Activated CD8-positive, alpha-beta memory T cell treated with anti-CD3 and anti-CD28 coated beads for 4 hours (primary cell): ENCODE data around the gene GRM1.

Experiments used
- DNase-seq, 2 donors: peaks; one replicate each; pipeline ENCODE4 v3.0.0-alpha.2; 2020; ENCODE audit warnings: low read depth in 2 of 2

Gene GRM1

GRCh38 chr6:146456886-146457285 is 428.0 kb downstream of the GRM1 start:
- DNase-seq: no peak

GRCh38 chr6:146460941-146461340 is 432.1 kb downstream of the GRM1 start:
- DNase-seq: no peak

DNA sequence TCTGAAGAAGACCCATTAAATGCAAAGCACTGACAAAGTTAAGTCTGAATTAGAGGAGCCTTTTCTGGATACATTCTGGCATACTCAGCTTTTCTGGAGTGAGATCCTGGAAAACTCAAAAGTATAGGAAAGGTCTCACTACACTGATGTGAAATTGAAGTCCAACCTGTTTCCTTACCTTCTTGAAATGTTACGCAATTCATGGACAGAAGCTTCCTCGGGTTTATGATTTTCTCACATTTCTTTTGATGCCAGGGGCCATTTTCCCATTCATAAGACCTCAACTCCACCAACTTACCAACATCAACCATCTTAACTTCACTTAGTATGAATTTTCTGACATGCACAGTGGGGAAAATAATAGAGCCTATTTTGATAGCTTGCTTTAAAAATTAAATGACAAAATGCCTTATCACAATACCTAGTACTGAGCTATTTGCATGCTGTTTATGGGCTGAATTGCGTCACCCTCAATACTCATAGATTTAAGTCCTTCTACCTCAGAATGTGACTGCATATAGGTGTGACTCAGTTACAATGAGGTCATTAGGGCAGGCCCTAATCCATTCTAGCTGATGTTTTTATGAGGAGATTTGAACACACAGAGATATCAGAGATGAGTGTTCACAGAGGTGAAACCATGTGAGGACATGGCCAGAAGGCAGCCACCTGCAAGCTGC is 441.4 kb downstream of the GRM1 start:
- no peak for DNase-seq

- no peak for DNase-seq
Observed at GRCh38 chr6:146472918-146473317, 444.1 kb downstream of the GRM1 start.

DNA sequence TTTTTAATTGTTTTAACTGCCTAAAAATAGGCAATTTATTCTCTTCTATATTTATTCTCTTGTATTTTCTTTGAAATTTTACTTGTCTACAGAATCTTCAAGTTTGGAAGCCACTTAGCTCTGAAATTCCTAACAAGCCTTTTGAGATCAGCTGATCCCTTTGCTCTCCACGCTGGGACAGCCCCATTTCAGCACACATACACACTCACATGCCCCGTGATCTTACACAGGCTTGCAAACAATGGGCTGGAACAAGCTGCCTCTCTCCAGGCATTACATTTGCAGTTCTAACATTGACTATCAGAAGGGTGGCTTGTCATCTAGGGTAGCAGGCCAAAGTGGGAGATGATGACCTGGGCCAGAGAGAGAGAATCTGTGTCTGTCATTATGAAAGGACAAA is 452.7 kb downstream of the GRM1 start:
- DNase-seq: no peak

GRCh38 chr6:146484411-146484810 is 455.5 kb downstream of the GRM1 start:
- DNase-seq: no peak
